ENCODE results near the gene PIEZO1. TPM values are rescaled to one million over a fixed set of nuclear protein-coding genes. Genes with fewer than 3 reads are reported as not detected.

Gene PIEZO1
- total and polyA plus RNA-seq, 9 of the 15 experiments (the other 6 are each of a cell fraction or from before 2014, with no cell fraction given): 3.6 to 432 (median 131) TPM

DNA sequence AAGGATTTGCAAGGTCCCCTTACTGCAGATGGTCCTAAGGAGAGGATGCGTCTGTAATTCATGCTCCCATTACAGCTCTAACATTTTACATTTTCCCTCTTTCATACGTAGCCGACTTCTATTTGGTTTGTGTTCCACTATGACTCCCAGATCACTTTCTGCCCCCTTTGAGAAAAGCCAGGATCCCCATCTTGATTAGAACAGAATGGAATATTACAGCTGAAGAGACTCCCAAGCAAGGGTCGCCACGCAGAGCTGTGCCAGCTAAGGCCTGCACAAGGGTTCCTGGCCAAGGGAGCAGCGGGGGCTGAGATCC, 15.2 kb upstream of the PIEZO1 start (continued):
- TF ChIP-seq DACH1 (IDR thresholded peaks at IDR 0.05; ENCODE audit: partially characterized antibody): peak; percentile 2
- no peak for TF ChIP-seq ZNF175 (CRISPR knock-in tag; IDR thresholded peaks at IDR 0.05; ENCODE audit: low read depth)
- no peak for TF ChIP-seq MECOM (CRISPR knock-in tag; IDR thresholded peaks at IDR 0.05)
- TF ChIP-seq HNRNPH1 (optimal IDR thresholded peaks at IDR 0.05; ENCODE audit: low read depth, low read length): no peak
- TF ChIP-seq PRMT5 (CRISPR knock-in tag; IDR thresholded peaks at IDR 0.05): no peak
- TF ChIP-seq RBM39 (optimal IDR thresholded peaks at IDR 0.05; ENCODE audit: low read depth, low read length): no peak
- no peak for TF ChIP-seq BRD9 (IDR thresholded peaks at IDR 0.05; ENCODE audit: low read depth, partially characterized antibody)
- no peak for TF ChIP-seq KLF6 (CRISPR knock-in tag; IDR thresholded peaks at IDR 0.05; ENCODE audit: borderline replicate concordance)
- no peak for TF ChIP-seq MCM2 (IDR thresholded peaks at IDR 0.05; ENCODE audit: low read depth)
- TF ChIP-seq SIX5 (IDR thresholded peaks at IDR 0.05; ENCODE audit: borderline replicate concordance in 1 of 2, insufficient read depth in 1 of 2, low read depth in 1 of 2, low read length in 2 of 2): no peak
- no peak for TF ChIP-seq ZNF253 (CRISPR knock-in tag; conservative IDR thresholded peaks at IDR 0.05)
- TF ChIP-seq ZNF431 (CRISPR knock-in tag; IDR thresholded peaks at IDR 0.05): no peak
- TF ChIP-seq FOXJ3 (CRISPR knock-in tag; IDR thresholded peaks at IDR 0.05): no peak
- no peak for TF ChIP-seq SNRNP70 (optimal IDR thresholded peaks at IDR 0.05; ENCODE audit: low read depth, low read length)
- TF ChIP-seq SREBF2 (CRISPR knock-in tag; IDR thresholded peaks at IDR 0.05): no peak
- TF ChIP-seq BACH1 (tag; IDR thresholded peaks at IDR 0.05): 0 out of 2 replicates have a peak, but pooled peaks have one; percentile 12
- TF ChIP-seq, protein P1, sequence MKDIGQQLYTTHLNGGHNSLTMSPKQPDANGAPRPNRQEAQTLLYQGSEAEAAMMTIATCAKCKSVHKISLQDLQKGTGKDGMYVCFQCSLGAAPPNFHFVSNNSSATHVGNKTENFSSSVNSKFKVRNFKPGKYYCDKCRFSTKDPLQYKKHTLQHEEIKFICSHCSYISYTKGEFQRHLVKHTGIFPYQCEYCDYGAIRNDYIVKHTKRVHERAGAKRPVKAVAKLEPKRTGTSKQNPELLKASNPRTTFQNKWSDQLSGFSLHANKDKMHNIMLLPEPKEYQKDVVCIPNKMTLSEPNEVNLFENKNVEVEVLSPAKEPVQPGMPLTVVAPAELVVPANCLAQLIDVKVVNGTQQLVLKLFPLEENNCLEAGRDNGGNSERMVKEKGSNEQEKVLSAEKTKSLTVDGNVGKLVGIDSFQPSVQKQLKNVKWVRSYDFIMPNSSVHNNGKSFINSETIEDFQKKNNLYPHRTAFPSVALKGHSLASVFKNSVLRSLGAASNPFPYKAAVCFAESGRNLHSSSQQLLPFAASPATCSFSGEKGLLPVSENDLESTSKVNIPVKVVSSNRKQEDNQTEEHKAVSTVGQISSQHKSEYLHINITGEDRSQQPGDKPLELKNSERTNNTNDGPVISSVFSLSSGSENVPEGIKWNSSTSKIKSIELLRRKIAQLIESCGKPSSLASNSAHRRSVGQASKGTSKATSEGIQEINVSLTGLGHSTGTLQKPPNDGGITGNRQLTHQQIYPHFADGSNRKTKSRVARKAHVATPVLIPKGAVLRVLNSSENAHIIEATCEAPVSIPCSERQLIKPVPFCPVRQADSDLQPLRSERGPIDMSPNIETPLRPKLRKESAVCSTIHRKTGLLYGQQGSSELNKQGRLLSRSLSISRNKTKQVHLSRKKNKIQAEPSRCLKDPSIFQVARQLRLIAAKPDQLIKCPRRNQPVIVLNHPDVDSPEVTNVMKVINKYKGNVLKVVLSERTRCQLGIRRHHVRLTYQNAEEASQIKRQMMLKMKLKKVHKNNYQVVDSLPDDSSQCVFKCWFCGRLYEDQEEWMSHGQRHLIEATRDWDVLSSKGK (CRISPR knock-in tag; IDR thresholded peaks at IDR 0.05): no peak
- TF ChIP-seq, protein P2, sequence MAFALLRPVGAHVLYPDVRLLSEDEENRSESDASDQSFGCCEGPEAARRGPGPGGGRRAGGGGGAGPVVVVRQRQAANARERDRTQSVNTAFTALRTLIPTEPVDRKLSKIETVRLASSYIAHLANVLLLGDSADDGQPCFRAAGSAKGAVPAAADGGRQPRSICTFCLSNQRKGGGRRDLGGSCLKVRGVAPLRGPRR (CRISPR knock-in tag; IDR thresholded peaks at IDR 0.05): no peak
- TF ChIP-seq JUND (IDR thresholded peaks at IDR 0.05; ENCODE audit: borderline replicate concordance, low read depth, low read length): no peak
- TF ChIP-seq JUND (tag; IDR thresholded peaks at IDR 0.05; ENCODE audit: borderline replicate concordance, low read depth, low read length): no peak
- no peak for TF ChIP-seq FOXJ2 (tag; IDR thresholded peaks at IDR 0.05)
- TF ChIP-seq, protein P3, sequence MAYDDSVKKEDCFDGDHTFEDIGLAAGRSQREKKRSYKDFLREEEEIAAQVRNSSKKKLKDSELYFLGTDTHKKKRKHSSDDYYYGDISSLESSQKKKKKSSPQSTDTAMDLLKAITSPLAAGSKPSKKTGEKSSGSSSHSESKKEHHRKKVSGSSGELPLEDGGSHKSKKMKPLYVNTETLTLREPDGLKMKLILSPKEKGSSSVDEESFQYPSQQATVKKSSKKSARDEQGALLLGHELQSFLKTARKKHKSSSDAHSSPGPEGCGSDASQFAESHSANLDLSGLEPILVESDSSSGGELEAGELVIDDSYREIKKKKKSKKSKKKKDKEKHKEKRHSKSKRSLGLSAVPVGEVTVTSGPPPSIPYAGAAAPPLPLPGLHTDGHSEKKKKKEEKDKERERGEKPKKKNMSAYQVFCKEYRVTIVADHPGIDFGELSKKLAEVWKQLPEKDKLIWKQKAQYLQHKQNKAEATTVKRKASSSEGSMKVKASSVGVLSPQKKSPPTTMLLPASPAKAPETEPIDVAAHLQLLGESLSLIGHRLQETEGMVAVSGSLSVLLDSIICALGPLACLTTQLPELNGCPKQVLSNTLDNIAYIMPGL (CRISPR knock-in tag; IDR thresholded peaks at IDR 0.05): no peak
- 0 out of 2 replicates have a peak, but pooled peaks have one; percentile 39 for TF ChIP-seq SP1 (CRISPR knock-in tag; IDR thresholded peaks at IDR 0.05)
- TF ChIP-seq TOE1 (IDR thresholded peaks at IDR 0.05; ENCODE audit: borderline replicate concordance): no peak
- no peak for TF ChIP-seq TOE1 (CRISPR knock-in tag; IDR thresholded peaks at IDR 0.05; ENCODE audit: borderline replicate concordance, low read depth)
- peak; percentile 17; the same call in 1 of the 2 replicates for TF ChIP-seq RBFOX2 (IDR thresholded peaks at IDR 0.05; ENCODE audit: low read depth, low read length)
